Stomach (tissue), 9 donors: Measurements from ENCODE around the gene PLCG1. TPM values are rescaled to one million over a fixed set of nuclear protein-coding genes. Genes with fewer than 3 reads are reported as not detected.
A peak's percentile ranks its signal among the peaks of the same experiment; 100 is the strongest.

Source experiments
- DNase-seq, 2 donors: peaks; one replicate each; pipeline versions ENCODE4 v3.0.0 to v3.0.0-alpha.2; 2013 to 2019
- H3K27ac ChIP-seq, 5 donors: fragments of 200-600 bp in 4 of 5; sonication (generic) in 4 of 5; one replicate each; pipeline ENCODE4 v1.5.1; 2013 to 2019; ENCODE audit warnings: mild to moderate bottlenecking in 1 of 5, moderate library complexity in 1 of 5
- H3K27me3 ChIP-seq, 3 donors: fragments of 200-600 bp; sonication (generic); one replicate each; pipeline ENCODE4 v1.5.1; 2017 to 2019; ENCODE audit warnings: mixed run types in 1 of 3
- H3K36me3 ChIP-seq, 4 donors: fragments of 200-600 bp; sonication (generic); 1 replicate in 3 of 4; 2 replicates in 1 of 4; pipeline ENCODE4 v1.5.1; 2016 to 2019
- H3K4me1 ChIP-seq, 4 donors: fragments of 200-600 bp; sonication (generic); one replicate each; pipeline ENCODE4 v1.5.1; 2016 to 2019
- H3K4me3 ChIP-seq, 4 donors: fragments of 200-600 bp; sonication (generic) in 3 of 4; one replicate each; pipeline ENCODE4 v1.5.1; 2016 to 2019; ENCODE audit warnings: mild to moderate bottlenecking in 1 of 4
- H3K9me3 ChIP-seq, 4 donors: fragments of 200-600 bp; sonication (generic); one replicate each; pipeline ENCODE4 v1.5.1; 2016 to 2019
- CTCF ChIP-seq, 7 experiments: fragments of 450-650 bp in 4 of 7; fragments of 200-600 bp in 3 of 7; sonication (generic) in 3 of 7; IDR thresholded peaks; one replicate each; pipeline ENCODE4 v1.5.1; 2016 to 2019; ENCODE audit warnings: antibody characterized with exemption in 7 of 7, control low read depth in 2 of 7, mild to moderate bottlenecking in 1 of 7
- EP300 ChIP-seq: sonication (generic); formaldehyde crosslinking; IDR thresholded peaks from one replicate; pipeline ENCODE4 v1.6.1; 2017; ENCODE audit warnings: antibody characterized with exemption
- POLR2A ChIP-seq, 4 donors: fragments of 450-650 bp; IDR thresholded peaks; one replicate each; pipeline ENCODE4 v1.6.1; 2016; ENCODE audit warnings: antibody characterized with exemption in 4 of 4, control low read depth in 2 of 4, mild to moderate bottlenecking in 1 of 4, moderate library complexity in 1 of 4
- POLR2AphosphoS5 ChIP-seq, 3 donors: sonication (generic); formaldehyde crosslinking; IDR thresholded peaks; one replicate each; pipeline ENCODE4 v1.6.1; 2016; ENCODE audit warnings: antibody characterized with exemption in 3 of 3
- WGBS, 5 donors: extraction: QIAGEN DNeasy Blood & Tissue Kit in 3 of 5; methylation state at CpG; one replicate each; pipeline versions ENCODE4 v1.1.5 to v1.1.7; 2013 to 2018; 5-methylcytosine and 5-hydroxymethylcytosine counted together
- intact Hi-C: fragments of 100-400 bp; cut with DNase I; formaldehyde crosslinking; loops from one replicate; pipeline ENCODE4 v1.15.1; 2023; ENCODE audit warnings: low total_unique reads
- polyA plus RNA-seq, 3 donors: library from polyadenylated mRNA; stranded (reverse); fragments of 200-250 nt; gene quantifications; one replicate each; pipeline ENCODE4 v1.2.3, GENCODE V29; 2013
- total RNA-seq, 5 donors: library from RNA; depleted of rRNA; stranded (reverse); fragments of >200 nt; gene quantifications; one replicate each; pipeline versions ENCODE4 v1.1.0 to v1.2.3, GENCODE V29; 2014 to 2016
- donor health status: healthy with polysubstance abuse.
- donor health status: Bipolar disorder and iron deficiency.
- donor health status: healthy.

PLCG1 gene
- total and polyA plus RNA-seq, 8 donors = 16.3 to 576 (median 56.0) TPM

- Histone ChIP-seq H3K36me3 (no peaks in the 10 kb centered on the region), H3K9me3 (no peaks in the 10 kb centered on the region), H3K4me3 (no peak overlapping the region), H3K4me1 (peaks cover 10 to 25% (median 22%) of the 10 kb centered on the region in 4 donors), H3K27me3 (no peaks in the 10 kb centered on the region), H3K27ac (no peak overlapping the region)
- DNase-seq = peak in 1 of 2 donors; percentile 62
- no peak for TF ChIP-seq CTCF (IDR thresholded peaks at IDR 0.05)
- no peak for TF ChIP-seq POLR2AphosphoS5 (IDR thresholded peaks at IDR 0.05)
- TF ChIP-seq POLR2A (IDR thresholded peaks at IDR 0.05) = no peak
- no peak for TF ChIP-seq EP300
- 71 to 84% (median 80%) methylated on average over 7 of the region's 7 CpGs for WGBS, 5 donors
- intact Hi-C loops = no loop called here
Measured at GRCh38 chr20:41133709-41134361, 3.5 kb upstream of the PLCG1 start.

GRCh38 chr20:41134362-41135186 is 2.8 kb upstream of the PLCG1 start:
- H3K9me3 ChIP-seq = no peaks in the 10 kb centered on the region
- 80 to 85% (median 83%) methylated on average over 9 of the region's 9 CpGs for WGBS, 5 donors
- H3K27ac ChIP-seq = no peak overlapping the region
- H3K27me3 ChIP-seq = no peaks in the 10 kb centered on the region
- intact Hi-C loops = no loop called here
- H3K36me3 ChIP-seq = no peaks in the 10 kb centered on the region
- peaks cover 15 to 32% (median 29%) of the 10 kb centered on the region in 4 donors for H3K4me1 ChIP-seq
- H3K4me3 ChIP-seq = no peak overlapping the region
- TF ChIP-seq POLR2AphosphoS5 (IDR thresholded peaks at IDR 0.05) = no peak
- TF ChIP-seq POLR2A (IDR thresholded peaks at IDR 0.05) = no peak
- no peak for TF ChIP-seq EP300
- TF ChIP-seq CTCF (IDR thresholded peaks at IDR 0.05) = no peak
- no peak for DNase-seq

GRCh38 chr20:41135187-41135887 is 2.0 kb upstream of the PLCG1 start:
- peak; percentile 61 to 76 for DNase-seq
- TF ChIP-seq CTCF (IDR thresholded peaks at IDR 0.05) (peak in 5 of 7 experiments; percentile 43 to 81 (median 63)), POLR2AphosphoS5 (IDR thresholded peaks at IDR 0.05) (peak in 1 of 3 donors; percentile 6), POLR2A (IDR thresholded peaks at IDR 0.05) (no peak), EP300 (no peak)
- H3K27me3 ChIP-seq = no peaks in the 10 kb centered on the region
- H3K4me3 ChIP-seq = no peak overlapping the region
- H3K36me3 ChIP-seq = no peaks in the 10 kb centered on the region
- H3K27ac ChIP-seq = no peak overlapping the region
- no peaks in the 10 kb centered on the region for H3K9me3 ChIP-seq
- WGBS, 5 donors = 50 to 55% (median 53%) methylated on average over 13 of the region's 13 CpGs
- peaks cover 22 to 40% (median 36%) of the 10 kb centered on the region in 4 donors for H3K4me1 ChIP-seq
- intact Hi-C loops = no loop called here
